Stomach smooth muscle (tissue), 2 donors: ENCODE data around the gene SVOPL.

Experiments
- H3K27ac ChIP-seq: one replicate; pipeline ENCODE4 v1.7.0; 2013; ENCODE audit warnings: mild to moderate bottlenecking, low read length, inconsistent platforms
- H3K27me3 ChIP-seq, 2 donors: one replicate each; pipeline ENCODE4 v1.7.0; 2013; ENCODE audit warnings: low read length in 2 of 2; ENCODE audit not compliant: insufficient read depth in 2 of 2, control insufficient read depth in 1 of 2
- H3K36me3 ChIP-seq, 2 donors: one replicate each; pipeline ENCODE4 v1.7.0; 2013; ENCODE audit warnings: low read length in 2 of 2; ENCODE audit not compliant: control insufficient read depth in 2 of 2, insufficient read depth in 2 of 2
- H3K4me1 ChIP-seq: one replicate; pipeline ENCODE4 v1.7.0; 2013; ENCODE audit warnings: low read length; ENCODE audit not compliant: control insufficient read depth, insufficient read depth
- H3K4me3 ChIP-seq, 2 donors: one replicate each; pipeline ENCODE4 v1.7.0; 2013; ENCODE audit warnings: low read length in 2 of 2
- H3K9ac ChIP-seq, 2 donors: one replicate each; pipeline ENCODE4 v1.7.0; 2013; ENCODE audit warnings: low read length in 2 of 2, mild to moderate bottlenecking in 1 of 2
- H3K9me3 ChIP-seq, 2 donors: one replicate each; pipeline ENCODE4 v1.7.0; 2013; ENCODE audit warnings: low read length in 2 of 2; ENCODE audit not compliant: control insufficient read depth in 2 of 2
- donor health status: healthy.
- donor health status: Pancreatic carcinoma.

SVOPL gene

GRCh38 chr7:138662076-138662990 lies 38.8 kb downstream of the SVOPL start:
- no peaks in the 10 kb centered on the region for H3K9me3 ChIP-seq
- peaks cover 6% of the 10 kb centered on the region for H3K4me1 ChIP-seq
- H3K27me3 ChIP-seq: peaks cover 5 to 8% of the 10 kb centered on the region in 2 donors
- H3K27ac ChIP-seq: no peak overlapping the region
- no peak overlapping the region for H3K9ac ChIP-seq
- H3K36me3 ChIP-seq: no peaks in the 10 kb centered on the region
- no peak overlapping the region for H3K4me3 ChIP-seq

DNA sequence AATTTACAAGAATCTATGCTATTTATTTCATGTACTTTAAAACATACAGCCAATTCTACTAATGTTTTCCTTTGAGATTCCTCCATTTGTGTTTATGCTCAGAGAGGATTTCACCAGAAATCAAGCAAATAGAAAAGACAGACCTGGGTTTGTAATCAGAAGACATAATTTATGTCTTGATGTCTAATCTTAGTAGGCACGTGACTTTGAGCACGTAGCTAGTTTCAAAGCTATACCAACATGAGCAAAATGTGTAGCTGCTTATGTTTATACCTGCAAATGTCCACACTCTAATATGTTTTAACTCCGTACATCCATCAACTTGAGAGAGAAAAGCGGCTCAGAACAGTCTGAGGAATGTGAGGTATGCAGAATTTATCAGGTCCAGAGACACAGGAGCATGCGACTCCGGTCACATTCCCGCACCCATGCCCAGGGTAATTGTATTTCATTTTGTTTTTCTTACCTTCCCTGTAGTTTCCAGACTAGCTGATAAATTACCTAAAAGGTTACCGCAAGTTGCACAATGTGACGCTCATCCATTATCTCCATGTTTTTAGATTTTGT lies 40.0 kb downstream of the SVOPL start:
- Histone ChIP-seq H3K9ac (no peak overlapping the region), H3K4me3 (no peak overlapping the region), H3K36me3 (no peaks in the 10 kb centered on the region), H3K27me3 (peaks cover 5 to 7% of the 10 kb centered on the region in 2 donors), H3K9me3 (no peaks in the 10 kb centered on the region), H3K4me1 (peaks cover 6% of the 10 kb centered on the region), H3K27ac (no peak overlapping the region)

GRCh38 chr7:138658889-138659288 lies 42.3 kb downstream of the SVOPL start:
- Histone ChIP-seq H3K36me3 (no peaks in the 10 kb centered on the region), H3K9me3 (peaks cover 0 to 3% of the 10 kb centered on the region in 2 donors), H3K4me1 (no peaks in the 10 kb centered on the region), H3K27me3 (peaks cover 0 to 2% of the 10 kb centered on the region in 2 donors), H3K27ac (no peak overlapping the region), H3K9ac (no peak overlapping the region), H3K4me3 (no peak overlapping the region)

- H3K4me1 ChIP-seq: no peaks in the 10 kb centered on the region
- no peak overlapping the region for H3K4me3 ChIP-seq
- peaks cover 0 to 3% of the 10 kb centered on the region in 2 donors for H3K9me3 ChIP-seq
- H3K27me3 ChIP-seq: peaks cover 0 to 2% of the 10 kb centered on the region in 2 donors
- H3K36me3 ChIP-seq: no peaks in the 10 kb centered on the region
- no peak overlapping the region for H3K27ac ChIP-seq
- no peak overlapping the region for H3K9ac ChIP-seq
Observed at GRCh38 chr7:138657854-138658386, 43.2 kb downstream of the SVOPL start.

DNA sequence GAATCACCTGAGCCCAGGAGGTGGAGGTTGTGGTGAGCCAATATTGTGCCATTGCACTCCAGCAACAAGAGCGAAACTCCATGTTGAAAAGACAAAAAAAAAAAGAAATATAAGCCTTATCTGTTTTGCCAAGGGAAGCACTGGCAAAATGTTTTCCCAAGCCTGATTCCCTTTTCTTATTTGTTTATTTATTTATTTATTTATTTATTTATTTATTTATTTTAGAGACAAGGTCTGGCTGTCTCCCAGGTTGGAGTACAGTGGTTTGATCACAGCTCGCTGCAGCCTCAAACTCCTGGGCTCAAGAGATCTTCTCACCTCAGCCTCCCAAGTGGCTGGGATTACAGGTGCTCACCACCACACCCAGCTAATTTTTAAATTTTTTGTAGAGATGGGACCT lies 44.2 kb downstream of the SVOPL start:
- Histone ChIP-seq H3K27me3 (peaks cover 0 to 2% of the 10 kb centered on the region in 2 donors), H3K4me1 (no peaks in the 10 kb centered on the region), H3K4me3 (no peak overlapping the region), H3K27ac (no peak overlapping the region), H3K9me3 (peaks cover 0 to 3% of the 10 kb centered on the region in 2 donors), H3K36me3 (no peaks in the 10 kb centered on the region), H3K9ac (no peak overlapping the region)

GRCh38 chr7:138654616-138655015 lies 46.5 kb downstream of the SVOPL start:
- Histone ChIP-seq H3K27me3 (no peaks in the 10 kb centered on the region), H3K9me3 (peaks cover 0 to 3% of the 10 kb centered on the region in 2 donors)

DNA sequence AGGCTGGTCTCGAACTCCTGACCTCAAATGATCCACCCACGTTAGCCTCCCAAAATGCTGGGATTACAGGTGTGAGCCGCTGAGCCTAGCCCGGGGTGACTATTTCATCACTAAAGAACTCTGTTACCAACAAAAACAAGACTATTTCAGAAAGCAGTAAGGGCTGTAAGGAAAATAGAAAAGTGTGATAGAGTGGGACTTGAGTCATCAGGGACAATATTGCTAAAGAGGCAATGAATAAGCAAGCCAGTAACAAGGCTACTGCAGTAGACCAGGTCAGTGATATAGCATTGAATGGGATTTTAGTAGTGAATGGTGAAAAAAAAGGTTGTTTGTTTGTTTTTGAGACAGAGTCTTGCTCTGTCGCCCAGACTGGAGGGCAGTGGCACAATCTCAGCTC lies 51.7 kb downstream of the SVOPL start:
- Histone ChIP-seq H3K27me3 (no peaks in the 10 kb centered on the region), H3K27ac (no peak overlapping the region), H3K9ac (no peak overlapping the region), H3K36me3 (no peaks in the 10 kb centered on the region), H3K9me3 (peaks cover 0 to 2% of the 10 kb centered on the region in 2 donors), H3K4me3 (no peak overlapping the region), H3K4me1 (no peaks in the 10 kb centered on the region)

More at GRCh38 chr7:138654616-138655015, 46.5 kb downstream of the SVOPL start:
- Histone ChIP-seq H3K36me3 (no peaks in the 10 kb centered on the region), H3K9ac (no peak overlapping the region), H3K4me1 (no peaks in the 10 kb centered on the region), H3K27ac (no peak overlapping the region), H3K4me3 (no peak overlapping the region)

- Histone ChIP-seq H3K4me1 (no peaks in the 10 kb centered on the region), H3K4me3 (no peak overlapping the region), H3K27ac (no peak overlapping the region), H3K9me3 (peaks cover 0 to 3% of the 10 kb centered on the region in 2 donors), H3K27me3 (no peaks in the 10 kb centered on the region), H3K36me3 (no peaks in the 10 kb centered on the region), H3K9ac (no peak overlapping the region)
Observed at GRCh38 chr7:138645284-138645683, 55.9 kb downstream of the SVOPL start.

GRCh38 chr7:138632826-138633602 lies 68.1 kb downstream of the SVOPL start:
- no peak overlapping the region for H3K27ac ChIP-seq
- H3K4me1 ChIP-seq: no peaks in the 10 kb centered on the region
- H3K9me3 ChIP-seq: no peaks in the 10 kb centered on the region
- no peak overlapping the region for H3K9ac ChIP-seq
- H3K36me3 ChIP-seq: no peaks in the 10 kb centered on the region
- peaks cover 0 to 4% of the 10 kb centered on the region in 2 donors for H3K27me3 ChIP-seq
- no peak overlapping the region for H3K4me3 ChIP-seq

DNA sequence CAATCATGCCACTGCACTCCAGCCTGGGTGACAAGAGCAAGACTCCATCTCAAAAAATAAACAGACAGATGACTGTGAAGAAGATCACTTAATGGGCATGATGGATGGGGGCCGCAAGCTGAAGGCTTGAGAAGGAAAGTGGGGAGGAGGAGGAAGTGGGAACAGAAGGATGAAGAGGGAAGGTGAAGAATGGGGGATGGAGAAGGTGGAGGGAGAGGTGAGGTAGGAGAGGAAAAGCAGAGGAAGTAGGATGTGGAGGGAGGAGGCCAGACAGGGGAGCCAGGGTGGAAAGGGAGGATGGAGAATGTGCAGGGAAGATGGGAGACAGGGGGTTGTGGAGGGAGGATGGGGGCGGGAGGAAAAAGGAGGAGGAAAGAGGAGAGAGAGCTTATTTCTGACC lies 68.8 kb downstream of the SVOPL start:
- Histone ChIP-seq H3K27ac (no peak overlapping the region), H3K9ac (no peak overlapping the region), H3K27me3 (peaks cover 0 to 4% of the 10 kb centered on the region in 2 donors), H3K9me3 (no peaks in the 10 kb centered on the region), H3K4me1 (no peaks in the 10 kb centered on the region), H3K36me3 (no peaks in the 10 kb centered on the region), H3K4me3 (no peak overlapping the region)
